ENCODE data around the gene MAPK7.

Gene MAPK7

DNA sequence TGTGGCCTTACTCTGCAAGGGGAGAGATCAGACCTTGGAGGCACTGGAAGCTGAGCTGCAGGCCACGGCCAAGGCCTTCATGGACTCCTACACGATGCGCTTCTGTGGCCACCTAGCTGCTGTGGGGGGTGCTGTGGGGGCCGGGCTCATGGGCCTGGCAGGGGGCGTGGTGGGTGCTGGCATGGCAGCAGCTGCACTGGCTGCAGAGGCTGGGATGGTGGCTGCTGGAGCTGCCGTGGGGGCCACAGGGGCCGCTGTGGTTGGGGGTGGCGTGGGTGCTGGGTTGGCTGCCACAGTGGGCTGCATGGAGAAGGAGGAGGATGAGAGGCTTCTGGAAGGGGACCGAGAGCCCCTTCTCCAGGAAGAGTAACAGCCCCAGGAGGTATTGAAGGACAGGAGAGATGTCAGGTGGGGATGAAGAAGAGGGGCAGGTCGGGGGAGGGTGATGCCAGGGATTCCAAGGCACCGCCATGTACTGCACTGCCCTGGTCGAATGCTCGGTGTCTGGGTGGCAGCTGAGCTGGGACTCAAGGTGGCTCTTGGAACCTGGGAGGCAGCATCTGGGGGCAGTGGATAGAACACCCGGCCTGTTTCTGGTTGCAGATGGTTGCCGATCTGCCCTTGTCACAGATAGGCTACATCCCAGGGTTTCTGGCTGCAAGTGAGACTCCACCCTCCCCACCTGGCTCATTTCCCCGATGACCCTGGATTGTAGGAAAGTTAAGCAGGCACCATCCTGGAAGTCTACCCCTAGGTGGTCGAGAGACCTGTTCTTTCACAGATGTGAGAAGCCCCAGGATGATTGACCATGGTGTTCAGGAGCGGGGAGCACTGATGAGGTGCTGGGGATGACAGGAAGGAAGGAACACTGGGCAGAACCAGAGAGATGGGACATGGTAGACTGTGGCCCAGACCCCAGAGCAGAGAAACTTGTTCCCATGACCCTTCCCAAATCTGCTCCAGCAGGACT lies 37.8 kb downstream of the MAPK7 start:
- no peak for DNase-seq
- CTCF ChIA-PET = interaction anchor here (1.6 to 1.9 kb wide), 2 partner anchors 15 to 58 kb away, joined by 4 to 5 read pairs; no protein-coding TSS in a partner anchor
- Histone ChIP-seq H3K27ac (ENCODE audit: insufficient read depth in 1 of 2, low read depth in 1 of 2, low read length in 2 of 2, poor library complexity in 1 of 2, severe bottlenecking in 2 of 2) (no peak overlapping the region), H3K4me1 (ENCODE audit: control extremely low read depth in 1 of 4, control insufficient read depth in 4 of 4, insufficient read depth in 4 of 4, low read length in 3 of 4) (peaks cover 0 to 3% (median 0%) of the 10 kb centered on the region in 4 experiments), H3K9me3 (ENCODE audit: control extremely low read depth in 1 of 5, control insufficient read depth in 4 of 5, insufficient read depth in 2 of 5, low read depth in 1 of 5, low read length in 4 of 5) (no peaks in the 10 kb centered on the region), H3K4me3 (ENCODE audit: control insufficient read depth in 1 of 7, extremely low read depth in 1 of 7, insufficient read depth in 4 of 7, low read depth in 2 of 7, low read length in 6 of 7) (no peak overlapping the region), H3K36me3 (ENCODE audit: control insufficient read depth in 4 of 4, insufficient read depth in 4 of 4, low read length in 3 of 4) (no peaks in the 10 kb centered on the region), H3K27me3 (replicated peaks in 2 of 5; ENCODE audit: control insufficient read depth in 4 of 5, insufficient read depth in 5 of 5, low read length in 4 of 5) (peaks cover 0 to 18% (median 4%) of the 10 kb centered on the region in 5 experiments)
- POLR2A ChIA-PET = interaction anchor here (0.5 kb wide), 1 partner anchor 130 kb away, joined by 3 read pairs; no protein-coding TSS in a partner anchor
- 94% methylated on average over 14 of the region's 18 CpGs for WGBS (ENCODE audit: insufficient coverage)

DNA sequence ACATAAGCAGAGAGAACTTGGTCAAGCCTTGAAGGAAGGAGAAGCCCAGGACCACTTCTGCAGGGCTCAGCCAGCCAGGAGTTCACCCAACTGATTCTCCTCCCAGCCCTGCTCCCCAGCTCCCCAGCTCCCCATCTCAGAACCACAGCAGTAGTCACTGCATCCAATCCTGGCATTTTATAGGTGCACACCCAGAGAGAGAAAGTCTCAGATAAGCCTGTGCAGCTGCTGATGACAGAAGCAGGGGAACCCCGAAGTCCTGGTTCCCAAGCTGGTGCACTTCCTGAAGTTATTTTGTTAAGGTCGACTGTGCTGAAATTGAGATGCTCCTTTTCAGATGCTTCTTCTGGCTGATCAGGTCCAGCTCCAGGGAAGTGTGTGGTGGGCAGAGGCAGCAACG lies 39.3 kb downstream of the MAPK7 start:
- 64% methylated on average over 3 of the region's 3 CpGs for WGBS (ENCODE audit: insufficient coverage)
- CTCF ChIA-PET = interaction anchor here (0.7 to 2.2 kb wide), 7 partner anchors 9 to 60 kb away, joined by 3 to 10 read pairs (median 5); partner anchors contain the start of gene B9D1

DNA sequence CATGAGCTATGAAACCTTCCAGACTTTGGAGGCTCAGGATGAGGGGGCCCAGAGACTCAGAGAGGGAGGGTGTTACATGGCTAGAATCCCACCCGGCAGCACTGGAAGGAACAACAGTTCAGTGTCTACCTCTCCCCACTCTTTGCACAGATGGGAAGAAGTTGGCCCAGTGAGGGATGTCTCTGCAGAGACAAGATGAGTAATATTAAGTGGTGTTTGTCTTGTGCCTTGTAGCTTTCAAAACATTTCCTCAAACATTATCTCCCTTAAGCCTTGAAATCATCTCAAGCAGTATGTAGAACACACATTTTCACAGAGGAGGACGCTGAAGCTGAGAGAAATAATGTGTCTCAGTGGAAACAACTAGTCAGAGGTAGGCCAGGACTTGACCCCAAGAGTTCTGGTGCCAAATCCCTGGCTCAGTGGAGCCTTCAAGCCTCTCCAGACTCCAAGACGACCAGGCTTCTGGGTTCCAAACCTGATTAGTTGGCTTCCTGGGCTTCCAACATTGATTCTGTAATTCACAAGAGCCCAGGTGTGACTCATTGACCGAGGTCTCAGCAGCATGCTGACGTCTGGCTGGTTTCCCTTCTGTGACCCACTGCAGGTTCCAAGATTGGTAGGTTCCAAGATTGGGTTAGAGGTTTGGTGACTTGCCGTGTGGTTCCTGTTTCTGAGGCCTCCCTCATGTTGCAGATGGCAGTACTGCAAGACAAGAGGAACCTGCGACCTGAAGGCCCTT lies 40.1 kb downstream of the MAPK7 start:
- ChIA-PET POLR2A (no interaction called here), CTCF (interaction anchor here (0.7 to 2.2 kb wide), 5 partner anchors 8 to 56 kb away, joined by 3 to 10 read pairs (median 5); partner anchors contain the start of gene B9D1)
- Histone ChIP-seq H3K9me3 (ENCODE audit: control extremely low read depth in 1 of 5, control insufficient read depth in 4 of 5, insufficient read depth in 2 of 5, low read depth in 1 of 5, low read length in 4 of 5) (no peaks in the 10 kb centered on the region), H3K27me3 (replicated peaks in 2 of 5; ENCODE audit: control insufficient read depth in 4 of 5, insufficient read depth in 5 of 5, low read length in 4 of 5) (peaks cover 0 to 12% (median 0%) of the 10 kb centered on the region in 5 experiments), H3K36me3 (ENCODE audit: control insufficient read depth in 4 of 4, insufficient read depth in 4 of 4, low read length in 3 of 4) (no peaks in the 10 kb centered on the region), H3K27ac (ENCODE audit: insufficient read depth in 1 of 2, low read depth in 1 of 2, low read length in 2 of 2, poor library complexity in 1 of 2, severe bottlenecking in 2 of 2) (no peak overlapping the region), H3K4me3 (ENCODE audit: control insufficient read depth in 1 of 7, extremely low read depth in 1 of 7, insufficient read depth in 4 of 7, low read depth in 2 of 7, low read length in 6 of 7) (no peak overlapping the region), H3K4me1 (ENCODE audit: control extremely low read depth in 1 of 4, control insufficient read depth in 4 of 4, insufficient read depth in 4 of 4, low read length in 3 of 4) (peaks cover 0 to 3% (median 0%) of the 10 kb centered on the region in 4 experiments)
- 58% methylated on average over 5 of the region's 7 CpGs for WGBS (ENCODE audit: insufficient coverage)
- peak; percentile 67 to 83 (median 80) for DNase-seq

More for the DNA sequence above, 39.3 kb downstream of the MAPK7 start:
- Histone ChIP-seq H3K36me3 (ENCODE audit: control insufficient read depth in 4 of 4, insufficient read depth in 4 of 4, low read length in 3 of 4) (no peaks in the 10 kb centered on the region), H3K27me3 (replicated peaks in 2 of 5; ENCODE audit: control insufficient read depth in 4 of 5, insufficient read depth in 5 of 5, low read length in 4 of 5) (peaks cover 0 to 12% (median 0%) of the 10 kb centered on the region in 5 experiments), H3K4me3 (ENCODE audit: control insufficient read depth in 1 of 7, extremely low read depth in 1 of 7, insufficient read depth in 4 of 7, low read depth in 2 of 7, low read length in 6 of 7) (no peak overlapping the region), H3K9me3 (ENCODE audit: control extremely low read depth in 1 of 5, control insufficient read depth in 4 of 5, insufficient read depth in 2 of 5, low read depth in 1 of 5, low read length in 4 of 5) (no peaks in the 10 kb centered on the region), H3K4me1 (ENCODE audit: control extremely low read depth in 1 of 4, control insufficient read depth in 4 of 4, insufficient read depth in 4 of 4, low read length in 3 of 4) (peaks cover 0 to 3% (median 0%) of the 10 kb centered on the region in 4 experiments), H3K27ac (ENCODE audit: insufficient read depth in 1 of 2, low read depth in 1 of 2, low read length in 2 of 2, poor library complexity in 1 of 2, severe bottlenecking in 2 of 2) (no peak overlapping the region)
- no peak for DNase-seq
- POLR2A ChIA-PET = no interaction called here

DNA sequence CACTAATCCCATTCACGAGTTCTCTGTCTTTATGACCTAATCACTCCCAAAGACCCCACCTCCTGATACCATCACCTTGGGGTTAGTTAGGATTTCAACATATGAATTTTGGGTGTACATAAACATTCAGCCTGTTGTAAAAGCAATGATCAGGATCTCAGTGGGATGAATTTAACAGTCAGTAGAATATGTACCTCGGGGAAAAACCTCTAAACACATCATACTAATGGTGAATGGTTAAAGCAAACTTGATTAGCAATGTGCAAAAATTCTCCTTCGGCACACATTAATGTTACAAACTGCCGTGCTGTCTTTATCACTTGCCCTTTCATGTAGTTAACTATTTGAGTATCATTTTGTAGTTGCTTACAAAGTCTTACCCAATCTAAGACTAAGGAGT lies 42.9 kb downstream of the MAPK7 start:
- Histone ChIP-seq H3K27ac (ENCODE audit: insufficient read depth in 1 of 2, low read depth in 1 of 2, low read length in 2 of 2, poor library complexity in 1 of 2, severe bottlenecking in 2 of 2) (no peak overlapping the region), H3K4me3 (ENCODE audit: control insufficient read depth in 1 of 7, extremely low read depth in 1 of 7, insufficient read depth in 4 of 7, low read depth in 2 of 7, low read length in 6 of 7) (no peak overlapping the region), H3K4me1 (ENCODE audit: control extremely low read depth in 1 of 4, control insufficient read depth in 4 of 4, insufficient read depth in 4 of 4, low read length in 3 of 4) (peaks cover 0 to 3% (median 0%) of the 10 kb centered on the region in 4 experiments), H3K9me3 (ENCODE audit: control extremely low read depth in 1 of 5, control insufficient read depth in 4 of 5, insufficient read depth in 2 of 5, low read depth in 1 of 5, low read length in 4 of 5) (no peaks in the 10 kb centered on the region), H3K27me3 (replicated peaks in 2 of 5; ENCODE audit: control insufficient read depth in 4 of 5, insufficient read depth in 5 of 5, low read length in 4 of 5) (peaks cover 0 to 4% (median 0%) of the 10 kb centered on the region in 5 experiments), H3K36me3 (ENCODE audit: control insufficient read depth in 4 of 4, insufficient read depth in 4 of 4, low read length in 3 of 4) (no peaks in the 10 kb centered on the region)
- ChIA-PET CTCF (no interaction called here), POLR2A (no interaction called here)
- WGBS (ENCODE audit: insufficient coverage) = no CpG with 5 or more reads among the region's 4 CpGs
- no peak for DNase-seq

DNA sequence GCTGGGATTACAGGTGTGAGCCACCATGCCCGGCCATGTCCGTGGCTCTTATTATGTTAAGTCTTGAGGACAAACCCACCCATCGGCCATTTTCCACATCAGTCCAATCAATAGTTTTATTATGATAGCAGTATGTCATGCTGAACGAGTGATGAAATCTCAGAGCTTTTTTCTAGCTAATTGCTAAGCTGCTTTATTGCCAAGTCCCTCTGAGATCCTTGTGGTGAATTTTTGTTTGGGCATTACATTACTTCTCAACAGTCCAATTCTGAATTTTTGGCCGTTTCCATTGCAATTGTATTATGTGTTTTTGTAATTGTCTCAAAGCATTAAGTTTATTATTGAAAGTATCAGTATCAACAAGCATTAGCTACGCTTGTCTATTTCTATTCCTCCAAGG lies 43.6 kb downstream of the MAPK7 start:
- H3K27ac ChIP-seq (ENCODE audit: insufficient read depth in 1 of 2, low read depth in 1 of 2, low read length in 2 of 2, poor library complexity in 1 of 2, severe bottlenecking in 2 of 2) = no peak overlapping the region
- no peak for DNase-seq
- H3K4me3 ChIP-seq (ENCODE audit: control insufficient read depth in 1 of 7, extremely low read depth in 1 of 7, insufficient read depth in 4 of 7, low read depth in 2 of 7, low read length in 6 of 7) = no peak overlapping the region
- H3K27me3 ChIP-seq (replicated peaks in 2 of 5; ENCODE audit: control insufficient read depth in 4 of 5, insufficient read depth in 5 of 5, low read length in 4 of 5) = peaks cover 0 to 2% (median 0%) of the 10 kb centered on the region in 5 experiments
- H3K9me3 ChIP-seq (ENCODE audit: control extremely low read depth in 1 of 5, control insufficient read depth in 4 of 5, insufficient read depth in 2 of 5, low read depth in 1 of 5, low read length in 4 of 5) = no peaks in the 10 kb centered on the region
- ChIA-PET CTCF (interaction anchor here (1.0 kb wide), 1 partner anchor 19 kb away, joined by 3 read pairs; no protein-coding TSS in a partner anchor), POLR2A (interaction anchor here (0.6 kb wide), 1 partner anchor 332 kb away, joined by 3 read pairs; no protein-coding TSS in a partner anchor)
- peaks cover 0 to 3% (median 0%) of the 10 kb centered on the region in 4 experiments for H3K4me1 ChIP-seq (ENCODE audit: control extremely low read depth in 1 of 4, control insufficient read depth in 4 of 4, insufficient read depth in 4 of 4, low read length in 3 of 4)
- 100% methylated on average over 2 of the region's 6 CpGs for WGBS (ENCODE audit: insufficient coverage)
- H3K36me3 ChIP-seq (ENCODE audit: control insufficient read depth in 4 of 4, insufficient read depth in 4 of 4, low read length in 3 of 4) = no peaks in the 10 kb centered on the region

DNA sequence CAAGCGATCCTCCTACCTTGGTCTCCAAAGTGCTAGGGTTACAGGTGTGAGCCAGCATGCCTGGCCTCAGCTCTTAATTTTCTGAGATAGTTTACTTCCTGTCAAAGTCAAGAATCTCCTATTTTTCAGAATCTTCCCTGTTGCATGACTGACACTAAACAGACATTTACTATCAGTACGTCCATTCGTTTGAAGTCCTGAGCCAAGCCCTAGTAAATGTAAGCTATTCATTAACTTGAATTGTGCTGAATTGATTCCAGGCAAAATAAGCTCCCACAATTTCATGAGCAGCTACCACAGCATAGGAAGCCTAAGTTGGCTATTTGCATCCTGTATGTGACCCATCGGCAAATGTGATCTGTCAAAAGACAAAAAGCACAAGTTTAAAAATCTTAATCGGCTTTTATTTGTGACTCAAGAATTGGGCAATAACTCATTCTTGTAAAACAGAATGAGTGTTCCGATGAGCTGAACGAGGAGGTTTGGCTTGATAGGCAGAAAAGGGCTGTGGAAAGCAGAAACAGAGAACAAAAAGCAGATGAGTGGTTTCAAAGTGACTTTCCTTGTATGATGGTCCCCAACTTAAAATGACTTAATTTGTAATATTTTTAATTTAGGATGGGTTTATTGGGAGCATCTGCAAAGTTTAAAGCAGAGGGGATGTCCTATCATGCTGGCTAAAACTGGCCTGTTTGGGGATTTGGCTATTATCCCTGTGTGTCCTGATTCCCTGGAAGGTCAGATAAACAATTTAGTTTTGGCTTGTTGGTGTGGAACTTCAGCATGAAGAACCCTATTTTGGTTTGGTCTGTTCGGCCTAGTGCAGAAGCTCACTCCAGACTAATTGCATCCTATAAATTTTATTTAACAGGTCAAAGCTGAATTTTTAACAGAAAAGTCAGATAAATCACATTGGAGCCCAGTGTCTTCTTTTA lies 46.9 kb downstream of the MAPK7 start:
- 98% methylated on average over 4 of the region's 8 CpGs for WGBS (ENCODE audit: insufficient coverage)
- ChIA-PET POLR2A (no interaction called here), CTCF (interaction anchor here (0.7 to 2.7 kb wide), 7 partner anchors 8 to 69 kb away, joined by 3 to 6 read pairs (median 3); no protein-coding TSS in a partner anchor)
- Histone ChIP-seq H3K27ac (ENCODE audit: insufficient read depth in 1 of 2, low read depth in 1 of 2, low read length in 2 of 2, poor library complexity in 1 of 2, severe bottlenecking in 2 of 2) (no peak overlapping the region), H3K4me3 (ENCODE audit: control insufficient read depth in 1 of 7, extremely low read depth in 1 of 7, insufficient read depth in 4 of 7, low read depth in 2 of 7, low read length in 6 of 7) (no peak overlapping the region), H3K27me3 (replicated peaks in 2 of 5; ENCODE audit: control insufficient read depth in 4 of 5, insufficient read depth in 5 of 5, low read length in 4 of 5) (no peaks in the 10 kb centered on the region), H3K36me3 (ENCODE audit: control insufficient read depth in 4 of 4, insufficient read depth in 4 of 4, low read length in 3 of 4) (no peaks in the 10 kb centered on the region), H3K9me3 (ENCODE audit: control extremely low read depth in 1 of 5, control insufficient read depth in 4 of 5, insufficient read depth in 2 of 5, low read depth in 1 of 5, low read length in 4 of 5) (no peaks in the 10 kb centered on the region), H3K4me1 (ENCODE audit: control extremely low read depth in 1 of 4, control insufficient read depth in 4 of 4, insufficient read depth in 4 of 4, low read length in 3 of 4) (no peaks in the 10 kb centered on the region)
- no peak for DNase-seq
